ENCODE data around the gene GNG12. TPM values are rescaled to one million over a fixed set of nuclear protein-coding genes. Genes with fewer than 3 reads are reported as not detected.

Gene GNG12
- total RNA-seq, 4 donors from 2014 or later: 89.6 to 129 (median 90.9) TPM

DNA sequence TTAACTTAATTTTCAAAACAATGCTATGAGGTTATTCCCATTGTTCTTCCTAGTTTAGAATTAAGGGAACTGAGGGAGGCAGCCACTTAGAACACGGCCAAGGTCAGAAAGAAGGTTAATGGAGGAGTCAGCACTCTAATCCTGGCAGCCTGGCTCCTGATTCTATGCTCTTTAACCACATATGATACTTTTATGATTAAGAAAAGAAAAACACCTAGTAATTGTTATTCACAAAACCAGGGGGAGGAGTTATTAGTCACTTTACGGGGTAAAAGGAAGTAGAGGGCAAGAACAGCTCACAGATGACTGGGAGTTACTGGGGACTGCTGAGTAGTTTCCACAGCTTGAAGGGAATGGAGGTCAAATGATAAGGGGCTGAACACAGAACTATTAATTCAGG is 109.6 kb downstream of the GNG12 start:
- Histone ChIP-seq H3K27me3 (no peaks in the 10 kb centered on the region), H3K4me3 (no peak overlapping the region), H3K27ac (peak overlapping the region; percentile 48), H3K4me1 (peaks cover 54% of the 10 kb centered on the region), H3K36me3 (no peaks in the 10 kb centered on the region), H3K9me3 (no peaks in the 10 kb centered on the region)
- TF ChIP-seq CTCF (IDR thresholded peaks at IDR 0.05): no peak
- no peak for TF ChIP-seq POLR2A (IDR thresholded peaks at IDR 0.05)
- TF ChIP-seq EP300 (IDR thresholded peaks at IDR 0.05): no peak
- no peak for TF ChIP-seq POLR2AphosphoS5 (IDR thresholded peaks at IDR 0.05)
- WGBS: 43% methylated on average over 2 of the region's 2 CpGs
- DNase-seq (ENCODE audit: low spot score in 2 of 2): no peak

- Histone ChIP-seq H3K9me3 (no peaks in the 10 kb centered on the region), H3K27me3 (no peaks in the 10 kb centered on the region), H3K27ac (peak overlapping the region; percentile 9), H3K4me1 (peaks cover 54% of the 10 kb centered on the region), H3K4me3 (no peak overlapping the region), H3K36me3 (no peaks in the 10 kb centered on the region)
- TF ChIP-seq POLR2AphosphoS5 (IDR thresholded peaks at IDR 0.05) (no peak), CTCF (IDR thresholded peaks at IDR 0.05) (no peak), POLR2A (IDR thresholded peaks at IDR 0.05) (no peak), EP300 (IDR thresholded peaks at IDR 0.05) (no peak)
- no peak for DNase-seq (ENCODE audit: low spot score in 2 of 2)
- 60% methylated on average over 1 of the region's 1 CpG for WGBS
These were observed 110.1 kb downstream of the GNG12 start for GRCh38 chr1:67723126-67723525.

DNA sequence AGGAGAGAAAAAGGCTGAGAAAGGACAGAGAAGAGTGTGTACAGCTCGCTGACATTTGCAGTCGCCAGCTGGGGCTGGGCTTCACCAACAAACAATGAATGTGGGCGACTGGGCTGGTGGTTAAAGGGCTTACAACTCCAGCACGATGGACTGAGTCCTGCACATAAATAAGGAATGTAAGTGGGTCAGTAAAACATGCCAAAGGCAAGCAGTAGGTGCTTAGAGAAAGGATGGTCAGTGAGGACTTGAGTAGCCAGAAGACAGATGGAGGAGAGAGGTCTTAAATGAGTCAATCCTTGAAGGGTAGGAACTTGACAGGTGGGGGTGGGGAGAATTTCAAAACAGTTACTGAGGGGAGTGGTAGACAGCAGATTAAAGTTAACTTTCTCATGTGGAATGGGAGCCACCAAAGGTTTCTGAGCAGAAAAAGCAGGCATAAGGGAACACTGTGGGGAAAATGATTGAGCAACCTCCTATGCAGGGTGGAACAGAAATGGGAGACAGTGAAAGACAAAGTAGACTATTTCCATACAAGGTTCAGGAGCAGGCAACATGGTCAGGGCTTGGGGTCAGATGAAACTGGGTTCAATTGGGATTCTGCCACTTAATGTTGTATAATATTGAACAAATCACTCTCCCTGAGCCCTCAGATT is 110.8 kb downstream of the GNG12 start:
- Histone ChIP-seq H3K4me1 (peaks cover 55% of the 10 kb centered on the region), H3K27me3 (no peaks in the 10 kb centered on the region), H3K9me3 (no peaks in the 10 kb centered on the region), H3K36me3 (no peaks in the 10 kb centered on the region), H3K4me3 (no peak overlapping the region), H3K27ac (no peak overlapping the region)
- no peak for DNase-seq (ENCODE audit: low spot score in 2 of 2)
- no peak for TF ChIP-seq CTCF (IDR thresholded peaks at IDR 0.05)
- no peak for TF ChIP-seq POLR2A (IDR thresholded peaks at IDR 0.05)
- WGBS: 72% methylated on average over 4 of the region's 4 CpGs

GRCh38 chr1:67721650-67722291 is 111.5 kb downstream of the GNG12 start:
- Histone ChIP-seq H3K36me3 (no peaks in the 10 kb centered on the region), H3K9me3 (no peaks in the 10 kb centered on the region), H3K27ac (no peak overlapping the region), H3K4me3 (no peak overlapping the region), H3K4me1 (peaks cover 62% of the 10 kb centered on the region), H3K27me3 (no peaks in the 10 kb centered on the region)
- WGBS: 87% methylated on average over 2 of the region's 2 CpGs
- no peak for TF ChIP-seq CTCF (IDR thresholded peaks at IDR 0.05)
- TF ChIP-seq EP300 (IDR thresholded peaks at IDR 0.05): no peak
- no peak for TF ChIP-seq POLR2A (IDR thresholded peaks at IDR 0.05)
- no peak for TF ChIP-seq POLR2AphosphoS5 (IDR thresholded peaks at IDR 0.05)
- DNase-seq (ENCODE audit: low spot score in 2 of 2): no peak

DNA sequence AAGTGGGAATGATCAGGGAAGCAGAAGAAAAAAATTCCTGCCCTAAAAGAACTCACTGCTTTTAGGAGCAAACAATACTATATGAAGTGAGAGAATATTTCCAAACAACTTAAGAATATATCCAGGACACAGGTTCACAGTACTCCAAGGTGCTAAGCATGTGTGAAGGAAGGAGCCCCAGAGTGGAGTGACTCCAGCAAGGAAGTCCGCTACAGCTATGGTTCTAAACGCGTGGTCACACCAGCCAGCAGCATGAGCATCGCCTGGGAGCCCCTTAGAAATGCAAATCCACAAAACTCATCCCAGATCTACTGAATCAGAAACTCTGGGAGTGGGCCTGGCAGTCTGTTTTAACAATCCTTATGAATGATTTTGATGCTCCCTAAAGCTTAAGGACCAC is 112.2 kb downstream of the GNG12 start:
- H3K9me3 ChIP-seq: no peaks in the 10 kb centered on the region
- H3K4me3 ChIP-seq: no peak overlapping the region
- no peaks in the 10 kb centered on the region for H3K36me3 ChIP-seq
- 97% methylated on average over 4 of the region's 4 CpGs for WGBS
- peaks cover 66% of the 10 kb centered on the region for H3K4me1 ChIP-seq
- no peak overlapping the region for H3K27ac ChIP-seq
- TF ChIP-seq CTCF (IDR thresholded peaks at IDR 0.05) (no peak), POLR2AphosphoS5 (IDR thresholded peaks at IDR 0.05) (no peak), POLR2A (IDR thresholded peaks at IDR 0.05) (no peak)
- H3K27me3 ChIP-seq: no peaks in the 10 kb centered on the region
- no peak for DNase-seq (ENCODE audit: low spot score in 2 of 2)
